GM21515 (cell line): ENCODE data around the gene LIN7C.
"Not testable (repeated sequence)": the region's sequence is repeated elsewhere in the genome, so short reads cannot be mapped to it uniquely, and the experiment has no call there.

Experiments used
- ATAC-seq: cut with Tn5 transposase; IDR thresholded peaks from one replicate; pipeline ENCODE4 v1.9.1; 2021; ENCODE audit not compliant: unreplicated experiment

The LIN7C gene

DNA sequence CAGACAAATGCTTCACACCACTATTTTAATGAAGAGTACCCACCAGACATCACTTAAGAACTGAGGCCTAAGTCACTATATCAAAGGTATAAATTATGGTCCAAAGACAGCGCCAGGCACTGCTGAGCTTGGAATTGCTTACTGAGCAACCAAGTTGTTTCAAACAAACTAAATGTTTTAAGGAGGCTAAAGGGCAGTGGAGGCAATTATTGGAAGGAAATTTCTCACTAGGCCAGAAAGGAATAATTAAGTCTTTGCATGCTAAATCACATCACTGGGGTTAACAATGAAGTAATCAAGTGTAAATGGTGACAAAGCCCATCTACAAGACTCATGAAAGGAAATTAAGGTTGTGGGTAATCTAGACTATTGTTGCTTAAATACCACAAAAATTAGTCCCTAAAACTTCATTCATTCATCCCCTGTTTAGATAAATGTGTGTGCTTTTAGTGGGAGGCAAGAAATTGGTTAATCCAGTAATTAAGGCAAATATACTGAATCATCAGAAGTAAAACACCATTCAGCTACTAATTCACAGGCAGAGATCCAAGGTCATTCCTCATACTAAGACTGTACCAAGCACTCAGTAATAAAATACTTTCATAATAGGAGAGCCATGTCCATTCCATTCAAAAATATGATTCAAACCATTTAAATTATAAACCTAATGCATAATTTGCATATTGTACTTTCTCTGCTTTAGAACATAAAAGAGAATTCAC is 55.2 kb downstream of the LIN7C start:
- ATAC-seq: no peak

DNA sequence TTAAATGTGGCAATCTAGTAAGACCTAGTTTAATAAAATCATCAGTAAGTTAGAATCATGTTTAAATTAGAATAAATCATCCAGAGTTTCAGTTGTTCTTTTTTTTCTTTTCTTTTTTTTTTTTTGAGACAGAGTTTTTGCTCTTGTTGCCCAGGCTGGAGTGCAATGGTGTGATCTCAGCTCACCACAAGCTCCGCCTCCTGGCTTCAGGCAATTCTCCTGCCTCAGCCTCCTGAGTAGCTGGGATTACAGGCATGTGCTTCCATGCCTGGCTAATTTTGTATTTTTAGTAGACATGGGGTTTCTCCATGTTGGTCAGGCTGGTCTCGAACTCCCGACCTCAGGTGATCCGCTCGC is 58.4 kb downstream of the LIN7C start:
- not testable (repeated sequence) for ATAC-seq

DNA sequence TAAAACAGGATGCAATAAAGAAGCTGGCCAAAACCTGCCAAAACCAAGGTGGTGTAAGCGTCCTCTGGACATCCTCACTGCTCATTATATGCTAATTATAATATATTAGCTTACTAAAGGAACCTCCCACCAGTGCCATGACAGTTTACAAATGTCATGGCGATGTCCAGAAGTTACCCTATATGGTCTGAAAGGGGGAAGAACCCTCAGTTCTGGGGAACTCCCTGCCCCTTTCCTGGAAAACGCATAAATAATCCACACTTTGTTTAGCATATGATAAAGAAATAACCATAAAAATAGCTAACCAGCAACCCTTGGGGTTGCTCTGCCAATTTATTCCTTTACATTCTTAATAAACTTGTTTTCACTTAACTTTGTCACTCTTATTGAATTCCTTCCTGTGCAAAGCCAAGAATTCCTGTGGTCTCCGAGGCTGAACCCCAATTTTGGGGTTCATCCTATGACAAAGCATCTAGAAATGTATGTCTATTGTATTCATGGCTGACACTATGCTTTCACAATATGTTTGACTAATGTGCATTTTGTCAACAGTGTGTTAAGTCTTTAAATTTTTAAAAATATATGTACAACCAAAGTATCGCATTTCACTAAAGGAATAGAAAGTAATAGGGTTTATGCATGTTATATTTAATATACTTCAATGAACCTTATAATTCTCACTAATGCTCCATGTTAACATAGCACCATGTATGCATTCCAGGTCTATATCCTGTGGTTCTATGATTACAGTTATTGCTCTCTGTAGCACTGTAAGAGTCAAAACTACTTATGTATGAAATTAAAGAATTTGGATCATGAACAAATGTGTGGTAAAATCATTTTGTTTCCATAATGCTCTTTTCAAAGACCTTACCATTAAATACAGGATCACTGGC is 59.0 kb downstream of the LIN7C start:
- no peak for ATAC-seq

DNA sequence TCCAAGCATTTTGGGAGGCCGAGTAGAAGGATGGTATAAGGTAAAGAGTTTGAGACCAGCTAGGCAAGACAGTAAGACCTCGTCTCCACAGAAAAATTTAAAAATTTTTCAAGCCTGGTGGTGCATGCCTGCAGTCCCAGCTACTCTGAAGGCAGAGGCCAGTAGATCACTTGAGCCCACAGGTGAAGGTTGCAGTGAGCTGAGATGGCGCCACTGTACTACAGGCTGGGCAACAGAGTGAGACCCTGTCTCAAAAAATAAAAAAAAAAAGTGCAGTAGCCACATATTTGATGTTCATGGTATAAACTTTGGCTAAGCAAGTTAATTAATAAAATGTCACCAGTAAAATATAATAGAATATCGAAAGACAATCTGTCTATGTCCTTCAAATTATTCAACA is 60.9 kb downstream of the LIN7C start:
- no peak for ATAC-seq

DNA sequence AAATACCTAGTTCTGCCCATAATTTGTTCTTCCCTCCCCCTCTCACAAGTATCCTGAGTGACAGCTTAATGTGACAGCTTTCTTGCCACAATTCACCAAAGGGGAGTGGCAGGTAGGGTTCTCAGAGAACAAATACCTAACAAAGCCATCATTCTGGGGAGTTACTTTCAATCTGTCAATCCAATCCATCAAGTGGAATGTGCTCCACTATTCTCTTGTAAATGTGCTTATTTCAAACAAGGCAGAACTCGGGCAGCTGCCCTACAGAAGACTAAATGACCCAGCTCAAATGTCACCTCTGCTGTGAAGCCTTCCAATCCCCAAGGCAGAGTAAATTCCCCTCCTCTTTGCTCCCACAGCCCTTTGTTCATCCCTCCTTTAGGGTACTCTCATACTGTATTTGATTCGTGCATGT is 61.8 kb downstream of the LIN7C start:
- no peak for ATAC-seq
